B cell (primary cell): ENCODE results near the gene KRT14. TPM values are rescaled to one million over a fixed set of nuclear protein-coding genes. Genes with fewer than 3 reads are reported as not detected.
"Not testable (repeated sequence)": the region's sequence is repeated elsewhere in the genome, so short reads cannot be mapped to it uniquely, and the experiment has no call there.

ENCODE experiments used
- ATAC-seq: fragments of 200-7000 bp; cut with Tn5 transposase; one replicate; pipeline ENCODE4 v1.10.0; 2021; ENCODE audit warnings: low read depth, mild to moderate bottlenecking, moderate number of reproducible peaks, moderate library complexity
- CTCF ChIA-PET: fragments of 350-600 bp; sonication (Branson Sonifier 250); formaldehyde crosslinking; loops from one replicate; lab custom pipeline; 2021; ENCODE audit warnings: antibody characterized with exemption, inconsistent platforms; lab: Charles Lee
- POLR2A ChIA-PET: fragments of 350-600 bp; sonication (Branson Sonifier 250); formaldehyde crosslinking; loops from one replicate; lab custom pipeline; 2021; ENCODE audit warnings: antibody characterized with exemption; lab: Charles Lee
- DNase-seq: peaks from one replicate; pipeline ENCODE4 v3.0.0; 2013
- H2AFZ ChIP-seq: 2 replicates; pipeline ENCODE4 v1.6.1; 2012; ENCODE audit warnings: mild to moderate bottlenecking, low read depth, low read length; ENCODE audit not compliant: insufficient read depth, poor library complexity, severe bottlenecking
- H3K27ac ChIP-seq, 2 donors: 1 replicate in 1 of 2; 2 replicates in 1 of 2; pipeline ENCODE4 v1.5.1; 2012 to 2013; ENCODE audit warnings: low read length in 2 of 2, mild to moderate bottlenecking in 2 of 2, moderate library complexity in 1 of 2
- H3K27me3 ChIP-seq, 4 experiments: fragments of 200-600 bp in 1 of 4; sonication (generic) in 1 of 4; replicated peaks in 1 of 4; 1 replicate in 2 of 4; 2 replicates in 2 of 4; pipeline versions ENCODE4 v1.6.1 to v1.7.0; 2013 to 2016; ENCODE audit warnings: low read length in 3 of 4, mild to moderate bottlenecking in 2 of 4, mixed read lengths in 1 of 4, moderate library complexity in 1 of 4; ENCODE audit not compliant: insufficient read depth in 4 of 4, control insufficient read depth in 3 of 4; ENCODE audit errors: control extremely low read depth in 1 of 4
- H3K36me3 ChIP-seq, 2 experiments: replicated peaks in 1 of 2; 1 replicate in 1 of 2; 2 replicates in 1 of 2; pipeline versions ENCODE4 v1.6.1 to v1.7.1; 2013; ENCODE audit warnings: low read length in 1 of 2; ENCODE audit not compliant: insufficient read depth in 2 of 2, control insufficient read depth in 1 of 2; ENCODE audit errors: control extremely low read depth in 1 of 2, extremely low read depth in 1 of 2
- H3K4me1 ChIP-seq, 2 donors: fragments of 200-600 bp in 1 of 2; sonication (generic) in 1 of 2; 1 replicate in 1 of 2; 2 replicates in 1 of 2; pipeline versions ENCODE4 v1.5.1 to v1.6.1; 2013 to 2017; ENCODE audit warnings: low read length in 2 of 2; ENCODE audit not compliant: control insufficient read depth in 2 of 2, insufficient read depth in 2 of 2
- H3K4me2 ChIP-seq: replicated peaks from 2 replicates; pipeline ENCODE3; 2012; ENCODE audit warnings: mild to moderate bottlenecking, low read depth, low read length; ENCODE audit not compliant: poor library complexity, severe bottlenecking
- H3K4me3 ChIP-seq, 5 experiments: fragments of 200-600 bp in 1 of 5; sonication (generic) in 1 of 5; 1 replicate in 3 of 5; 2 replicates in 2 of 5; pipeline versions ENCODE4 v1.5.1 to v1.7.0; 2011 to 2016; ENCODE audit warnings: low read length in 4 of 5, mild to moderate bottlenecking in 4 of 5, low read depth in 2 of 5, control low read depth in 1 of 5, moderate library complexity in 1 of 5; ENCODE audit not compliant: insufficient read depth in 1 of 5; ENCODE audit errors: control extremely low read depth in 1 of 5, extremely low read depth in 1 of 5
- H3K79me2 ChIP-seq: fragments of 200-600 bp; sonication (generic); one replicate; pipeline ENCODE4 v1.6.0; 2016; ENCODE audit warnings: low read length; ENCODE audit not compliant: control insufficient read depth, insufficient read depth
- H3K9ac ChIP-seq: fragments of 200-600 bp; sonication (generic); 2 replicates; pipeline ENCODE4 v1.6.1; 2017; ENCODE audit warnings: mild to moderate bottlenecking, low read length, moderate library complexity
- H3K9me3 ChIP-seq, 3 donors: one replicate each; pipeline versions ENCODE4 v1.6.1 to v1.7.1; 2013; ENCODE audit warnings: low read length in 2 of 3; ENCODE audit not compliant: control insufficient read depth in 2 of 3, insufficient read depth in 1 of 3; ENCODE audit errors: control extremely low read depth in 1 of 3
- H4K20me1 ChIP-seq: 2 replicates; pipeline ENCODE4 v1.6.0; 2012; ENCODE audit warnings: mild to moderate bottlenecking, low read length; ENCODE audit not compliant: insufficient read depth, control insufficient read depth, poor library complexity, severe bottlenecking
- H3K27ac Mint-ChIP-seq: one replicate; pipeline ENCODE4 v1.8.0; 2021; ENCODE audit warnings: mixed read lengths
- H3K27me3 Mint-ChIP-seq: one replicate; pipeline ENCODE4 v1.8.0; 2021; ENCODE audit warnings: mixed read lengths
- H3K4me1 Mint-ChIP-seq: one replicate; pipeline ENCODE4 v1.8.0; 2021; ENCODE audit warnings: mixed read lengths
- H3K4me3 Mint-ChIP-seq: one replicate; pipeline ENCODE4 v1.8.0; 2021; ENCODE audit warnings: mixed read lengths
- H3K9me3 Mint-ChIP-seq: one replicate; pipeline ENCODE4 v1.8.0; 2022; ENCODE audit warnings: mixed read lengths; ENCODE audit not compliant: insufficient read depth
- EZH2 ChIP-seq: IDR thresholded peaks from 2 replicates; pipeline ENCODE4 v1.6.1; 2012; ENCODE audit warnings: borderline replicate concordance, low read depth, mild to moderate bottlenecking, moderate library complexity, low read length; ENCODE audit not compliant: insufficient read depth, poor library complexity, severe bottlenecking
- WGBS: methylation state at CpG from one replicate; pipeline ENCODE4 v1.1.5; 2013; ENCODE audit warnings: missing lambda C conversion rate; ENCODE audit not compliant: insufficient coverage; 5-methylcytosine and 5-hydroxymethylcytosine counted together
- intact Hi-C: fragments of 100-400 bp; cut with micrococcal nuclease; formaldehyde crosslinking; loops from one replicate; pipeline ENCODE4 v1.10.0; 2022
- polyA plus RNA-seq: library from polyadenylated mRNA; depleted of rRNA; stranded (reverse); fragments of >200 nt; gene quantifications from 2 replicates; pipeline ENCODE4 v1.2.3, GENCODE V29; 2012
- total RNA-seq, 2 donors: library from RNA; stranded (reverse); fragments of 120-200 nt in 1 of 2; gene quantifications; 1 replicate in 1 of 2; 2 replicates in 1 of 2; pipeline versions ENCODE4 v1.2.3 to v1.2.4, GENCODE V29; 2013 to 2022
- TF ChIP-seq, protein P1 (sequence below): fragments of 200-600 bp; IDR thresholded peaks from one replicate; pipeline ENCODE4 v1.8.0; 2022; ENCODE audit warnings: antibody characterized with exemption, mild to moderate bottlenecking

Gene KRT14
- total and polyA plus RNA-seq, 2 donors (not counting 1 experiment from before 2014, with no cell fraction given), result not detected

DNA sequence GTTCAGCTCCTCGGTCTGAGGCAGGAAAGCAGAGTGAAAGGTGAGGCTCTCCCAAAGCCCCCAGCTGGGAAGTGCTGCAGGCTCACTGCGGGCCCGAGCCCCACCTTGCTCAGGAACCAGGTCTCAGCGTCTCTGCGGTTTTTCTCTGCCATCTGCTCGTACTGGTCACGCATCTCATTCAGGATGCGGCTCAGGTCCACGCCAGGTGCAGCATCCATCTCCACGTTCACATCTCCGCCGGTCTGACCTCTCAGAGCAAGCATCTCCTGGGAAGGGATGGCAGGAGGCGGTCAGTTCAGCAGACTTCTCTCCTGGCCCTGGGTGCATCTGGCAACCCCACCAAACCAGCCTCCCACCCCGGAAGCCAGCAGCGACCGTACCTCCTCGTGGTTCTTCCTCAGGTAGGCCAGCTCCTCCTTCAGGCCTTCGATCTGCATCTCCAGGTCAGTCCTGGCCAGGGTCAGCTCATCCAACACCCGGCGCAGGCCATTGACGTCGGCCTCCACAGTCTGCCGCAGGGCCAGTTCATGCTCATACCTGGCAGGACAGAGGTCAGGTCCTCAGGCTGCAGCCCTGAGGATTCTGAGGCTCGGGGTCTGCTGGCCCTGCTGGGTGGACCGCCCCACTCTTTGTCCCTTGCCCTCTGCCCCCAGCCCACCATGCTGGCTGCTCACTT is 24.4 kb upstream of the KRT14 start:
- WGBS, result 90% methylated on average over 24 of the region's 25 CpGs
- H4K20me1 ChIP-seq, result no peaks in the 10 kb centered on the region
- TF ChIP-seq, protein P1, sequence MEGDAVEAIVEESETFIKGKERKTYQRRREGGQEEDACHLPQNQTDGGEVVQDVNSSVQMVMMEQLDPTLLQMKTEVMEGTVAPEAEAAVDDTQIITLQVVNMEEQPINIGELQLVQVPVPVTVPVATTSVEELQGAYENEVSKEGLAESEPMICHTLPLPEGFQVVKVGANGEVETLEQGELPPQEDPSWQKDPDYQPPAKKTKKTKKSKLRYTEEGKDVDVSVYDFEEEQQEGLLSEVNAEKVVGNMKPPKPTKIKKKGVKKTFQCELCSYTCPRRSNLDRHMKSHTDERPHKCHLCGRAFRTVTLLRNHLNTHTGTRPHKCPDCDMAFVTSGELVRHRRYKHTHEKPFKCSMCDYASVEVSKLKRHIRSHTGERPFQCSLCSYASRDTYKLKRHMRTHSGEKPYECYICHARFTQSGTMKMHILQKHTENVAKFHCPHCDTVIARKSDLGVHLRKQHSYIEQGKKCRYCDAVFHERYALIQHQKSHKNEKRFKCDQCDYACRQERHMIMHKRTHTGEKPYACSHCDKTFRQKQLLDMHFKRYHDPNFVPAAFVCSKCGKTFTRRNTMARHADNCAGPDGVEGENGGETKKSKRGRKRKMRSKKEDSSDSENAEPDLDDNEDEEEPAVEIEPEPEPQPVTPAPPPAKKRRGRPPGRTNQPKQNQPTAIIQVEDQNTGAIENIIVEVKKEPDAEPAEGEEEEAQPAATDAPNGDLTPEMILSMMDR, result no peak
- TF ChIP-seq EZH2, result no peak
- intact Hi-C loops, result no loop called here
- DNase-seq, result no peak
- no peaks in the 10 kb centered on the region for H3K4me1 Mint-ChIP-seq
- no peak overlapping the region for H3K27ac Mint-ChIP-seq
- peaks cover 8% of the 10 kb centered on the region for H3K9me3 Mint-ChIP-seq
- CTCF ChIA-PET, result no interaction called here
- no peaks in the 10 kb centered on the region for H3K27me3 ChIP-seq
- H3K36me3 ChIP-seq, result no peaks in the 10 kb centered on the region
- no peaks in the 10 kb centered on the region for H3K79me2 ChIP-seq
- H3K4me1 ChIP-seq, result no peaks in the 10 kb centered on the region
- H3K9me3 ChIP-seq, result peaks cover 2 to 8% (median 4%) of the 10 kb centered on the region in 3 donors
- ATAC-seq, result no peak
- no peak overlapping the region for H3K4me3 Mint-ChIP-seq
- H3K27ac ChIP-seq, result no peak overlapping the region
- H2AFZ ChIP-seq, result no peak overlapping the region
- no peak overlapping the region for H3K9ac ChIP-seq
- no peak overlapping the region for H3K4me3 ChIP-seq
- H3K27me3 Mint-ChIP-seq, result peaks cover 21% of the 10 kb centered on the region
- no peak overlapping the region for H3K4me2 ChIP-seq
- POLR2A ChIA-PET, result no interaction called here

DNA sequence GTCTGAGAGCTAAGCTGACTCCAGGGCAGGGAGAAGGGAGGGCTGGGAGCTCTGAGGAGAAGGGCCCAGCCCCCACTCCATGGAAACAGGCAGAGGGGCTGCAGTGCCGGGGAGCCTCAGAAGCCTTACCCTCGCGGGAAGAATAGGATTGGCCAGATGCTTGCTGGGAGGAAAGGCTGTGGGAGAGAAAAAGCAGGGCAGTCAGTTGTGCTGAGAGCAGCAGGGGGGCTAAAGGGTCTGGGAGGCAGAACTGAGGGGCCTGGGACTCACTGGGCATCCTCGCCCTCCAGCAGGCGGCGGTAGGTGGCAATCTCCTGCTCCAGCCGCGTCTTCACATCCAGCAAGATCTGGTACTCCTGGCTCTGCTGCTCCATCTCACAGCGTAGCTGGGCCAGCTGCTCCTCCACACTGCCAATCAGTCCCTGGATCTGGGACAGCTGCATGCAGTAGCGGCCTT is 23.4 kb upstream of the KRT14 start:
- POLR2A ChIA-PET, H3K9ac ChIP-seq, H3K4me2 ChIP-seq, H3K36me3 ChIP-seq, H3K9me3 ChIP-seq, H3K4me1 ChIP-seq, CTCF ChIA-PET, H2AFZ ChIP-seq, H3K27me3 ChIP-seq, H3K4me1 Mint-ChIP-seq, H3K4me3 ChIP-seq, DNase-seq, H3K79me2 ChIP-seq, intact Hi-C loops, H3K27ac ChIP-seq, H3K4me3 Mint-ChIP-seq, H3K27ac Mint-ChIP-seq, H4K20me1 ChIP-seq, ATAC-seq: not testable (repeated sequence)
- peaks cover 22% of the 10 kb centered on the region for H3K27me3 Mint-ChIP-seq
- H3K9me3 Mint-ChIP-seq, result peaks cover 10% of the 10 kb centered on the region
- WGBS, result 30% methylated on average over 7 of the region's 10 CpGs

DNA sequence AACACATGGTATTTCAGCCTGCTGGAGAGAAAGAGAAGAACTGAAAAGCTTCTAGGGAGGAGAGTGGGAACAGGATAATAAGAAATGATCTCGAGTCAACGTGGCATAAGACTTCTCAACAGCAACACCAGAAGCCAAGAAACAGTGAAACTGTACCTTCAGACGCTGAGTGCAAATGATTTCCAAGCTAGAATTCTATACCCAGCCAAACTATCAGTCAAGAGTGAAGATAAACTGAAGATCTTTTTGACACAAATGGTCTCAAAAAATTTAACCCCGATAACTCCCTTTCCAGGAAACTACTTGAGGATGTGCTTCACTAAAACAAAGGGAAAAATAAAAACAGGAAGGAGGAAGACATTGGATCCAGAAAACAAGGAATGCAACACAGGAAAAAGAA is 20.2 kb upstream of the KRT14 start:
- H3K9ac ChIP-seq, H3K36me3 ChIP-seq, DNase-seq, CTCF ChIA-PET, H3K9me3 ChIP-seq, H3K4me1 ChIP-seq, H3K4me3 ChIP-seq, POLR2A ChIA-PET, H3K27ac ChIP-seq, H3K27ac Mint-ChIP-seq, H2AFZ ChIP-seq, H3K27me3 ChIP-seq, H4K20me1 ChIP-seq, intact Hi-C loops, H3K79me2 ChIP-seq, H3K4me2 ChIP-seq, H3K4me3 Mint-ChIP-seq, ATAC-seq, H3K4me1 Mint-ChIP-seq: not testable (repeated sequence)
- peaks cover 39% of the 10 kb centered on the region for H3K27me3 Mint-ChIP-seq
- no CpG with 5 or more reads among the region's 4 CpGs for WGBS
- H3K9me3 Mint-ChIP-seq, result peaks cover 10% of the 10 kb centered on the region
